Neural cell (in vitro differentiated cells): ENCODE results near the gene SLC26A4. TPM values are rescaled to one million over a fixed set of nuclear protein-coding genes. Genes with fewer than 3 reads are reported as not detected.

ENCODE experiments used
- H2AFZ ChIP-seq: fragments of 200-600, 300-800 bp; sonication (generic), shearing (Covaris generic); 2 replicates; pipeline ENCODE4 v1.6.0; 2014; ENCODE audit warnings: low read depth, mild to moderate bottlenecking, antibody characterized with exemption, low read length, moderate library complexity
- H3F3A ChIP-seq: fragments of 200-600 bp; shearing (Covaris generic); 2 replicates; pipeline ENCODE4 v1.6.1; 2016; ENCODE audit warnings: mild to moderate bottlenecking, moderate library complexity, mixed read lengths, antibody characterized with exemption, low read length; ENCODE audit not compliant: insufficient read depth, poor library complexity, severe bottlenecking
- H3K27ac ChIP-seq: fragments of 200-600, 300-800 bp; sonication (generic), shearing (Covaris generic); 2 replicates; pipeline ENCODE4 v1.5.1; 2014; ENCODE audit warnings: mild to moderate bottlenecking, low read length, moderate library complexity
- H3K27me3 ChIP-seq: fragments of 300-800, 200-600 bp; sonication (generic), shearing (Covaris generic); 2 replicates; pipeline ENCODE4 v1.6.0; 2014; ENCODE audit warnings: mild to moderate bottlenecking, low read depth, low read length, moderate library complexity; ENCODE audit not compliant: insufficient read depth
- H3K36me3 ChIP-seq: fragments of 300-800, 200-600 bp; sonication (generic), shearing (Covaris generic); 2 replicates; pipeline ENCODE4 v1.5.1; 2014; ENCODE audit warnings: mild to moderate bottlenecking, antibody characterized with exemption, low read length, moderate library complexity; ENCODE audit not compliant: insufficient read depth
- H3K4me2 ChIP-seq: fragments of 300-800, 200-600 bp; sonication (generic), shearing (Covaris generic); 2 replicates; pipeline ENCODE4 v1.6.0; 2014; ENCODE audit warnings: mild to moderate bottlenecking, low read length
- H3K4me3 ChIP-seq: fragments of 300-800, 200-600 bp; sonication (generic), shearing (Covaris generic); 2 replicates; pipeline ENCODE4 v1.5.1; 2014; ENCODE audit warnings: mild to moderate bottlenecking, low read length, moderate library complexity
- H3K79me2 ChIP-seq: fragments of 200-600 bp; shearing (Covaris generic); replicated peaks from 2 replicates; pipeline ENCODE4 v1.6.0; 2014; ENCODE audit warnings: mild to moderate bottlenecking, low read length, moderate library complexity; ENCODE audit not compliant: insufficient read depth
- H3K9ac ChIP-seq: fragments of 300-800, 200-600 bp; sonication (generic), shearing (Covaris generic); 2 replicates; pipeline ENCODE4 v1.6.1; 2016; ENCODE audit warnings: mild to moderate bottlenecking, low read length, mixed read lengths
- H3K9me2 ChIP-seq: fragments of 200-600 bp; shearing (Covaris generic); 2 replicates; pipeline ENCODE4 v1.6.1; 2016; ENCODE audit warnings: mild to moderate bottlenecking, low read length, mixed read lengths; ENCODE audit not compliant: insufficient read depth
- H3K9me3 ChIP-seq: fragments of 200-600, 300-800 bp; sonication (generic), shearing (Covaris generic); 2 replicates; pipeline ENCODE4 v1.6.1; 2016; ENCODE audit warnings: mild to moderate bottlenecking, mixed run types, low read length, moderate library complexity, mixed read lengths
- H4K20me1 ChIP-seq: fragments of 200-600 bp; shearing (Covaris generic); 2 replicates; pipeline ENCODE4 v1.6.1; 2016; ENCODE audit warnings: mild to moderate bottlenecking, mixed run types; ENCODE audit not compliant: insufficient read depth
- CTCF ChIP-seq: fragments of 450-650 bp; IDR thresholded peaks from 2 replicates; pipeline ENCODE4 v1.5.1; 2014; ENCODE audit warnings: antibody characterized with exemption, mild to moderate bottlenecking, moderate library complexity; ENCODE audit not compliant: poor library complexity, severe bottlenecking
- EP300 ChIP-seq: fragments of 450-650 bp; conservative IDR thresholded peaks from 2 replicates; pipeline ENCODE4 v1.6.1; 2014; ENCODE audit warnings: antibody characterized with exemption, mild to moderate bottlenecking, moderate library complexity; ENCODE audit not compliant: poor library complexity, severe bottlenecking
- EZH2 ChIP-seq: fragments of 200-600, 300-800 bp; shearing (Covaris generic), sonication (generic); IDR thresholded peaks from 2 replicates; pipeline ENCODE4 v1.6.1; 2014; ENCODE audit warnings: antibody characterized with exemption, low read length, borderline replicate concordance, mild to moderate bottlenecking; ENCODE audit not compliant: insufficient read depth, poor library complexity, severe bottlenecking
- MXI1 ChIP-seq: fragments of 450-650 bp; conservative IDR thresholded peaks from 2 replicates; pipeline ENCODE4 v1.6.1; 2014; ENCODE audit warnings: antibody characterized with exemption, mild to moderate bottlenecking; ENCODE audit not compliant: poor library complexity, severe bottlenecking
- POLR2AphosphoS5 ChIP-seq: IDR thresholded peaks from 2 replicates; pipeline ENCODE4 v1.6.1; 2012
- RAD21 ChIP-seq: fragments of 450-650 bp; conservative IDR thresholded peaks from 2 replicates; pipeline ENCODE4 v1.6.1; 2014; ENCODE audit warnings: antibody characterized with exemption, mild to moderate bottlenecking, moderate library complexity
- SMC3 ChIP-seq: fragments of 450-650 bp; conservative IDR thresholded peaks from 2 replicates; pipeline ENCODE4 v1.6.1; 2014; ENCODE audit warnings: antibody characterized with exemption, mild to moderate bottlenecking, moderate library complexity; ENCODE audit not compliant: poor library complexity
- TAF1 ChIP-seq: IDR thresholded peaks from 2 replicates; pipeline ENCODE4 v1.6.1; 2012; ENCODE audit warnings: low read depth
- polyA plus RNA-seq: library from polyadenylated mRNA; depleted of rRNA; stranded (reverse); fragments of >200 nt; gene quantifications from 2 replicates; pipeline ENCODE4 v1.2.3, GENCODE V29; 2014
- TF ChIP-seq, protein P1 (sequence below): IDR thresholded peaks from 2 replicates; pipeline ENCODE4 v1.6.1; 2012; ENCODE audit warnings: borderline replicate concordance

SLC26A4 gene
- polyA plus RNA-seq, 1 donor from 2014 or later, result not detected

- Histone ChIP-seq H3K9me3 (no peaks in the 10 kb centered on the region), H3K36me3 (no peaks in the 10 kb centered on the region), H3K27ac (no peak overlapping the region), H2AFZ (no peak overlapping the region), H3K4me2 (no peak overlapping the region), H3K79me2 (no peaks in the 10 kb centered on the region), H3K27me3 (no peaks in the 10 kb centered on the region), H3K9me2 (no peaks in the 10 kb centered on the region), H3K4me3 (no peak overlapping the region), H4K20me1 (no peaks in the 10 kb centered on the region), H3K9ac (no peak overlapping the region), H3F3A (no peaks in the 10 kb centered on the region)
- no peak for TF ChIP-seq RAD21
- TF ChIP-seq CTCF, result no peak
- TF ChIP-seq MXI1, result no peak
- no peak for TF ChIP-seq EZH2
- TF ChIP-seq POLR2AphosphoS5, result no peak
- no peak for TF ChIP-seq EP300
- TF ChIP-seq, protein P1, sequence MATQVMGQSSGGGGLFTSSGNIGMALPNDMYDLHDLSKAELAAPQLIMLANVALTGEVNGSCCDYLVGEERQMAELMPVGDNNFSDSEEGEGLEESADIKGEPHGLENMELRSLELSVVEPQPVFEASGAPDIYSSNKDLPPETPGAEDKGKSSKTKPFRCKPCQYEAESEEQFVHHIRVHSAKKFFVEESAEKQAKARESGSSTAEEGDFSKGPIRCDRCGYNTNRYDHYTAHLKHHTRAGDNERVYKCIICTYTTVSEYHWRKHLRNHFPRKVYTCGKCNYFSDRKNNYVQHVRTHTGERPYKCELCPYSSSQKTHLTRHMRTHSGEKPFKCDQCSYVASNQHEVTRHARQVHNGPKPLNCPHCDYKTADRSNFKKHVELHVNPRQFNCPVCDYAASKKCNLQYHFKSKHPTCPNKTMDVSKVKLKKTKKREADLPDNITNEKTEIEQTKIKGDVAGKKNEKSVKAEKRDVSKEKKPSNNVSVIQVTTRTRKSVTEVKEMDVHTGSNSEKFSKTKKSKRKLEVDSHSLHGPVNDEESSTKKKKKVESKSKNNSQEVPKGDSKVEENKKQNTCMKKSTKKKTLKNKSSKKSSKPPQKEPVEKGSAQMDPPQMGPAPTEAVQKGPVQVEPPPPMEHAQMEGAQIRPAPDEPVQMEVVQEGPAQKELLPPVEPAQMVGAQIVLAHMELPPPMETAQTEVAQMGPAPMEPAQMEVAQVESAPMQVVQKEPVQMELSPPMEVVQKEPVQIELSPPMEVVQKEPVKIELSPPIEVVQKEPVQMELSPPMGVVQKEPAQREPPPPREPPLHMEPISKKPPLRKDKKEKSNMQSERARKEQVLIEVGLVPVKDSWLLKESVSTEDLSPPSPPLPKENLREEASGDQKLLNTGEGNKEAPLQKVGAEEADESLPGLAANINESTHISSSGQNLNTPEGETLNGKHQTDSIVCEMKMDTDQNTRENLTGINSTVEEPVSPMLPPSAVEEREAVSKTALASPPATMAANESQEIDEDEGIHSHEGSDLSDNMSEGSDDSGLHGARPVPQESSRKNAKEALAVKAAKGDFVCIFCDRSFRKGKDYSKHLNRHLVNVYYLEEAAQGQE, result no peak
- no peak for TF ChIP-seq TAF1
- TF ChIP-seq SMC3, result no peak
Observed at GRCh38 chr7:107700570-107700969, 39.9 kb downstream of the SLC26A4 start.

DNA sequence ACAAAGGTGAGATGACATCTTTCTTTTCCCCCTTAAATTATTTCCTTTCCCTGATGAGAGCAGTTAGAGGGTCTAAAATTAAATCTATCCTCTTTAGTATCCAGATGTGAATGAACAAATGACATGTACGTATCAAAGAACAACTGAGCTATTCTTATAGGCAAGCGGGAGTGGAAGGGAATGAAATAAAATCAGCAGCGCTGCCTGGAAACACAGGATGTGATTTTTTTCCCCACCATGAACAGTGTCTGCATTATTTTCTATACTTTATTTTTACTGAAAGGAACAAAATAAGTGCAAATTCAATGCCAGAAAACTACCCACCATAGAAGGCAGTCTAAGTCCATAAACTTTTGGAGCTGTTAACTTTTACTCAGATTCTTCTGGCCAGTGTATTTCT lies 40.6 kb downstream of the SLC26A4 start:
- Histone ChIP-seq H3K4me3 (no peak overlapping the region), H3K9ac (no peak overlapping the region), H3K79me2 (no peaks in the 10 kb centered on the region), H3K9me3 (no peaks in the 10 kb centered on the region), H3K36me3 (no peaks in the 10 kb centered on the region), H3F3A (no peaks in the 10 kb centered on the region), H2AFZ (no peak overlapping the region), H3K4me2 (no peak overlapping the region), H3K27ac (no peak overlapping the region), H3K27me3 (no peaks in the 10 kb centered on the region), H4K20me1 (no peaks in the 10 kb centered on the region), H3K9me2 (no peaks in the 10 kb centered on the region)
- TF ChIP-seq CTCF (no peak), RAD21 (no peak), MXI1 (no peak), TAF1 (no peak), POLR2AphosphoS5 (no peak), EP300 (no peak), EZH2 (no peak), SMC3 (no peak)
- TF ChIP-seq, protein P1, result no peak
